HEK293 (cell line): ENCODE measurements around the gene CUL7.

ENCODE experiments used
- BCL11B ChIP-seq: fragments of 450-650 bp; formaldehyde crosslinking; IDR thresholded peaks from 2 replicates; pipeline ENCODE4 v1.5.1; 2016; ENCODE audit warnings: low read depth, missing biosample characterization, missing genetic modification characterization
- HOXA7 ChIP-seq: sonication (generic); formaldehyde crosslinking; IDR thresholded peaks from 2 replicates; pipeline ENCODE4 v1.8.1; 2022; ENCODE audit warnings: missing genetic modification reagents, borderline replicate concordance
- MEIS1 ChIP-seq: sonication (generic); formaldehyde crosslinking; IDR thresholded peaks from 2 replicates; pipeline ENCODE4 v1.8.1; 2022; ENCODE audit warnings: missing genetic modification reagents, mild to moderate bottlenecking, borderline replicate concordance
- OSR2 ChIP-seq: fragments of 450-650 bp; formaldehyde crosslinking; IDR thresholded peaks from 2 replicates; pipeline ENCODE4 v1.5.1; 2016; ENCODE audit warnings: missing biosample characterization, missing genetic modification characterization
- RBAK ChIP-seq: fragments of 450-650 bp; formaldehyde crosslinking; IDR thresholded peaks from 2 replicates; pipeline ENCODE4 v1.5.1; 2016; ENCODE audit warnings: missing biosample characterization, missing genetic modification characterization
- SP3 ChIP-seq: fragments of 450-650 bp; formaldehyde crosslinking; IDR thresholded peaks from 2 replicates; pipeline ENCODE4 v1.5.1; 2016; ENCODE audit warnings: missing biosample characterization, missing genetic modification characterization
- TRIM28 ChIP-seq: IDR thresholded peaks from 2 replicates; pipeline ENCODE4 v1.6.1; 2011; ENCODE audit warnings: low read length, control low read depth, borderline replicate concordance
- YY1 ChIP-seq: fragments of 450-650 bp; formaldehyde crosslinking; IDR thresholded peaks from 2 replicates; pipeline ENCODE4 v1.5.1; 2018; ENCODE audit warnings: missing biosample characterization, missing genetic modification characterization
- ZBTB20 ChIP-seq: fragments of 450-650 bp; formaldehyde crosslinking; IDR thresholded peaks from 2 replicates; pipeline ENCODE4 v1.5.1; 2016; ENCODE audit warnings: missing biosample characterization, missing genetic modification characterization
- ZBTB8A ChIP-seq: fragments of 450-650 bp; formaldehyde crosslinking; IDR thresholded peaks from 2 replicates; pipeline ENCODE4 v1.5.1; 2016; ENCODE audit warnings: missing biosample characterization, missing genetic modification characterization
- ZFP41 ChIP-seq: fragments of 450-650 bp; formaldehyde crosslinking; IDR thresholded peaks from 2 replicates; pipeline ENCODE4 v1.5.1; 2016; ENCODE audit warnings: missing biosample characterization, missing genetic modification characterization, borderline replicate concordance
- ZNF114 ChIP-seq: fragments of 450-650 bp; formaldehyde crosslinking; IDR thresholded peaks from 2 replicates; pipeline ENCODE4 v1.5.0; 2017; ENCODE audit warnings: missing biosample characterization, missing genetic modification characterization
- ZNF354C ChIP-seq: fragments of 450-650 bp; formaldehyde crosslinking; IDR thresholded peaks from 2 replicates; pipeline ENCODE4 v1.5.1; 2016; ENCODE audit warnings: missing biosample characterization, missing genetic modification characterization, low read depth, borderline replicate concordance
- ZNF416 ChIP-seq: fragments of 450-650 bp; formaldehyde crosslinking; IDR thresholded peaks from 2 replicates; pipeline ENCODE4 v1.5.1; 2016; ENCODE audit warnings: missing biosample characterization, missing genetic modification characterization
- ZNF473 ChIP-seq: fragments of 450-650 bp; formaldehyde crosslinking; IDR thresholded peaks from 2 replicates; pipeline ENCODE4 v1.5.1; 2017; ENCODE audit warnings: missing biosample characterization, missing genetic modification characterization
- ZNF510 ChIP-seq: fragments of 450-650 bp; formaldehyde crosslinking; IDR thresholded peaks from 2 replicates; pipeline ENCODE4 v1.5.1; 2018; ENCODE audit warnings: mild to moderate bottlenecking, missing genetic modification characterization, missing biosample characterization; ENCODE audit not compliant: insufficient replicate concordance
- ZNF514 ChIP-seq: fragments of 450-650 bp; formaldehyde crosslinking; IDR thresholded peaks from 2 replicates; pipeline ENCODE4 v1.5.1; 2016; ENCODE audit warnings: missing biosample characterization, missing genetic modification characterization
- ZNF571 ChIP-seq: fragments of 450-650 bp; formaldehyde crosslinking; IDR thresholded peaks from 2 replicates; pipeline ENCODE4 v1.5.0; 2017; ENCODE audit warnings: missing biosample characterization, missing genetic modification characterization
- ZNF621 ChIP-seq: fragments of 450-650 bp; formaldehyde crosslinking; IDR thresholded peaks from 2 replicates; pipeline ENCODE4 v1.5.1; 2017; ENCODE audit warnings: missing biosample characterization, missing genetic modification characterization
- ZNF747 ChIP-seq: fragments of 450-650 bp; formaldehyde crosslinking; IDR thresholded peaks from 2 replicates; pipeline ENCODE4 v1.5.1; 2016; ENCODE audit warnings: missing biosample characterization, missing genetic modification characterization
- TF ChIP-seq, protein P1 (sequence below): fragments of 450-650 bp; formaldehyde crosslinking; optimal IDR thresholded peaks from 2 replicates; pipeline ENCODE3; 2016; ENCODE audit warnings: missing biosample characterization, mild to moderate bottlenecking, missing genetic modification characterization
- TF ChIP-seq, protein P2 (sequence below): fragments of 450-650 bp; formaldehyde crosslinking; IDR thresholded peaks from 2 replicates; pipeline ENCODE4 v1.5.1; 2016; ENCODE audit warnings: missing biosample characterization, missing genetic modification characterization, borderline replicate concordance
- TF ChIP-seq, protein P3 (sequence below): fragments of 450-650 bp; formaldehyde crosslinking; IDR thresholded peaks from 2 replicates; pipeline ENCODE4 v1.5.1; 2016; ENCODE audit warnings: missing biosample characterization, missing genetic modification characterization
- TF ChIP-seq, protein P4 (sequence below): fragments of 450-650 bp; formaldehyde crosslinking; IDR thresholded peaks from 2 replicates; pipeline ENCODE4 v1.5.1; 2016; ENCODE audit warnings: missing biosample characterization, missing genetic modification characterization, borderline replicate concordance
- TF ChIP-seq, protein P5 (sequence below): fragments of 450-650 bp; formaldehyde crosslinking; IDR thresholded peaks from 2 replicates; pipeline ENCODE4 v1.5.1; 2016; ENCODE audit warnings: missing biosample characterization, missing genetic modification characterization
- TF ChIP-seq, protein P6 (sequence below): fragments of 450-650 bp; formaldehyde crosslinking; IDR thresholded peaks from 2 replicates; pipeline ENCODE4 v1.5.1; 2017; ENCODE audit warnings: missing biosample characterization, missing genetic modification characterization

The CUL7 gene

DNA sequence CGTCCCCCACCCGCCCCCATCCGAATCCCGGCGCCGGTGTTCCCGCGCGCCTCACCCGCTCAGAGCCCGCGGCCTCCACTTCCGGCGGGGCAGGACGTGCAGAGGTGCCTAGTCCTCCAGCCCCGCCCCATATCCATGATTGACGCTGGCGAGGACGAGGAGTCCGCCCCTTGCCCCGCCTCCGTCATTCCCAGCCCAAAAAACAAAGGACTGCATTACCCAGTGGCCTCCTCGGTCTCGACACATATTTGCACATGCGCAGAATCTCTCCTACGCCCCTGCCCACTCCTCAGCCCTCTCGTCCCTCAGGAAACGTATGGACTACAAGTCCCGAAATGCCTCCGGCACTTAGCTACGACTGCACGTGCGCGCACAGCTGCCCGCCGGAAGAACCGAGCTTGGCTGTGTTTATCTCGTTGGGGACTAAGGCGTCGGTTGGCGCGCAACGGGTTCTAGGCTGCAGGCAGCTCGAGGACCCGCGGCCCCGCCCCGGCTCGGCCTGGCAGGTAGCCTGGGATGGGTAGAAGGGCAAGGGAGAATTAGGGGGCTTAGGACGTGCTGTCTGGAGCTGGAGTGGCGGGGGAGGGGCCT, 39.7 kb downstream of the CUL7 start, which contains the start of the genes KLHDC3 and MEA1 (continued):
- peak; percentile 97 for TF ChIP-seq SP3 (tag by site-specific recombination)
- TF ChIP-seq, protein P1, sequence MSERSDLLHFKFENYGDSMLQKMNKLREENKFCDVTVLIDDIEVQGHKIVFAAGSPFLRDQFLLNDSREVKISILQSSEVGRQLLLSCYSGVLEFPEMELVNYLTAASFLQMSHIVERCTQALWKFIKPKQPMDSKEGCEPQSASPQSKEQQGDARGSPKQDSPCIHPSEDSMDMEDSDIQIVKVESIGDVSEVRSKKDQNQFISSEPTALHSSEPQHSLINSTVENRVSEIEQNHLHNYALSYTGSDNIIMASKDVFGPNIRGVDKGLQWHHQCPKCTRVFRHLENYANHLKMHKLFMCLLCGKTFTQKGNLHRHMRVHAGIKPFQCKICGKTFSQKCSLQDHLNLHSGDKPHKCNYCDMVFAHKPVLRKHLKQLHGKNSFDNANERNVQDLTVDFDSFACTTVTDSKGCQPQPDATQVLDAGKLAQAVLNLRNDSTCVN (tag by site-specific recombination) = peak; percentile 84
- TF ChIP-seq, protein P2, sequence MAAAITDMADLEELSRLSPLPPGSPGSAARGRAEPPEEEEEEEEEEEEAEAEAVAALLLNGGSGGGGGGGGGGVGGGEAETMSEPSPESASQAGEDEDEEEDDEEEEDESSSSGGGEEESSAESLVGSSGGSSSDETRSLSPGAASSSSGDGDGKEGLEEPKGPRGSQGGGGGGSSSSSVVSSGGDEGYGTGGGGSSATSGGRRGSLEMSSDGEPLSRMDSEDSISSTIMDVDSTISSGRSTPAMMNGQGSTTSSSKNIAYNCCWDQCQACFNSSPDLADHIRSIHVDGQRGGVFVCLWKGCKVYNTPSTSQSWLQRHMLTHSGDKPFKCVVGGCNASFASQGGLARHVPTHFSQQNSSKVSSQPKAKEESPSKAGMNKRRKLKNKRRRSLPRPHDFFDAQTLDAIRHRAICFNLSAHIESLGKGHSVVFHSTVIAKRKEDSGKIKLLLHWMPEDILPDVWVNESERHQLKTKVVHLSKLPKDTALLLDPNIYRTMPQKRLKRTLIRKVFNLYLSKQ (tag by site-specific recombination) = no peak
- no peak for TF ChIP-seq ZNF514 (tag by site-specific recombination)
- TF ChIP-seq, protein P3, sequence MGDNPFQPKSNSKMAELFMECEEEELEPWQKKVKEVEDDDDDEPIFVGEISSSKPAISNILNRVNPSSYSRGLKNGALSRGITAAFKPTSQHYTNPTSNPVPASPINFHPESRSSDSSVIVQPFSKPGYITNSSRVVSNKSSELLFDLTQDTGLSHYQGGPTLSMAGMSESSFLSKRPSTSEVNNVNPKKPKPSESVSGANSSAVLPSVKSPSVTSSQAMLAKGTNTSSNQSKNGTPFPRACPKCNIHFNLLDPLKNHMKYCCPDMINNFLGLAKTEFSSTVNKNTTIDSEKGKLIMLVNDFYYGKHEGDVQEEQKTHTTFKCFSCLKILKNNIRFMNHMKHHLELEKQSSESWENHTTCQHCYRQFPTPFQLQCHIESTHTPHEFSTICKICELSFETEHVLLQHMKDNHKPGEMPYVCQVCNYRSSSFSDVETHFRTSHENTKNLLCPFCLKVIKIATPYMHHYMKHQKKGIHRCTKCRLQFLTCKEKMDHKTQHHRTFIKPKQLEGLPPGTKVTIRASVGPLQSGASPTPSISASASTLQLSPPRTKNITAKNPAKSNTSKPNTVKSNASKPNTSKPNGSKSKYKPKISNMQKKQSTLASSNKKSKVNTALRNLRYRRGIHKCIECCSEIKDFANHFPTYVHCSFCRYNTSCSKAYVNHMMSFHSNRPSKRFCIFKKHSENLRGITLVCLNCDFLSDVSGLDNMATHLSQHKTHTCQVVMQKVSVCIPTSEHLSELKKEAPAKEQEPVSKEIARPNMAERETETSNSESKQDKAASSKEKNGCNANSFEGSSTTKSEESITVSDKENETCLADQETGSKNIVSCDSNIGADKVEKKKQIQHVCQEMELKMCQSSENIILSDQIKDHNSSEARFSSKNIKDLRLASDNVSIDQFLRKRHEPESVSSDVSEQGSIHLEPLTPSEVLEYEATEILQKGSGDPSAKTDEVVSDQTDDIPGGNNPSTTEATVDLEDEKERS (tag by site-specific recombination) = no peak
- no peak for TF ChIP-seq ZNF416 (tag by site-specific recombination)
- TF ChIP-seq ZFP41 (tag by site-specific recombination) = no peak
- TF ChIP-seq ZNF354C (tag by site-specific recombination) = no peak
- no peak for TF ChIP-seq ZNF114
- TF ChIP-seq TRIM28 = 0 out of 2 replicates have a peak, but pooled peaks have one; percentile 37
- TF ChIP-seq ZNF473 (tag by site-specific recombination) = no peak
- no peak for TF ChIP-seq YY1 (tag by site-specific recombination)
- no peak for TF ChIP-seq ZNF571 (tag by site-specific recombination)
- TF ChIP-seq ZNF621 (tag by site-specific recombination) = no peak
- no peak for TF ChIP-seq ZNF510
- TF ChIP-seq RBAK (tag by site-specific recombination) = no peak
- no peak for TF ChIP-seq BCL11B
- TF ChIP-seq ZBTB8A (tag by site-specific recombination) = peak; percentile 73
- no peak for TF ChIP-seq HOXA7
- TF ChIP-seq ZBTB20 (tag by site-specific recombination) = peak; percentile 79
- TF ChIP-seq, protein P4, sequence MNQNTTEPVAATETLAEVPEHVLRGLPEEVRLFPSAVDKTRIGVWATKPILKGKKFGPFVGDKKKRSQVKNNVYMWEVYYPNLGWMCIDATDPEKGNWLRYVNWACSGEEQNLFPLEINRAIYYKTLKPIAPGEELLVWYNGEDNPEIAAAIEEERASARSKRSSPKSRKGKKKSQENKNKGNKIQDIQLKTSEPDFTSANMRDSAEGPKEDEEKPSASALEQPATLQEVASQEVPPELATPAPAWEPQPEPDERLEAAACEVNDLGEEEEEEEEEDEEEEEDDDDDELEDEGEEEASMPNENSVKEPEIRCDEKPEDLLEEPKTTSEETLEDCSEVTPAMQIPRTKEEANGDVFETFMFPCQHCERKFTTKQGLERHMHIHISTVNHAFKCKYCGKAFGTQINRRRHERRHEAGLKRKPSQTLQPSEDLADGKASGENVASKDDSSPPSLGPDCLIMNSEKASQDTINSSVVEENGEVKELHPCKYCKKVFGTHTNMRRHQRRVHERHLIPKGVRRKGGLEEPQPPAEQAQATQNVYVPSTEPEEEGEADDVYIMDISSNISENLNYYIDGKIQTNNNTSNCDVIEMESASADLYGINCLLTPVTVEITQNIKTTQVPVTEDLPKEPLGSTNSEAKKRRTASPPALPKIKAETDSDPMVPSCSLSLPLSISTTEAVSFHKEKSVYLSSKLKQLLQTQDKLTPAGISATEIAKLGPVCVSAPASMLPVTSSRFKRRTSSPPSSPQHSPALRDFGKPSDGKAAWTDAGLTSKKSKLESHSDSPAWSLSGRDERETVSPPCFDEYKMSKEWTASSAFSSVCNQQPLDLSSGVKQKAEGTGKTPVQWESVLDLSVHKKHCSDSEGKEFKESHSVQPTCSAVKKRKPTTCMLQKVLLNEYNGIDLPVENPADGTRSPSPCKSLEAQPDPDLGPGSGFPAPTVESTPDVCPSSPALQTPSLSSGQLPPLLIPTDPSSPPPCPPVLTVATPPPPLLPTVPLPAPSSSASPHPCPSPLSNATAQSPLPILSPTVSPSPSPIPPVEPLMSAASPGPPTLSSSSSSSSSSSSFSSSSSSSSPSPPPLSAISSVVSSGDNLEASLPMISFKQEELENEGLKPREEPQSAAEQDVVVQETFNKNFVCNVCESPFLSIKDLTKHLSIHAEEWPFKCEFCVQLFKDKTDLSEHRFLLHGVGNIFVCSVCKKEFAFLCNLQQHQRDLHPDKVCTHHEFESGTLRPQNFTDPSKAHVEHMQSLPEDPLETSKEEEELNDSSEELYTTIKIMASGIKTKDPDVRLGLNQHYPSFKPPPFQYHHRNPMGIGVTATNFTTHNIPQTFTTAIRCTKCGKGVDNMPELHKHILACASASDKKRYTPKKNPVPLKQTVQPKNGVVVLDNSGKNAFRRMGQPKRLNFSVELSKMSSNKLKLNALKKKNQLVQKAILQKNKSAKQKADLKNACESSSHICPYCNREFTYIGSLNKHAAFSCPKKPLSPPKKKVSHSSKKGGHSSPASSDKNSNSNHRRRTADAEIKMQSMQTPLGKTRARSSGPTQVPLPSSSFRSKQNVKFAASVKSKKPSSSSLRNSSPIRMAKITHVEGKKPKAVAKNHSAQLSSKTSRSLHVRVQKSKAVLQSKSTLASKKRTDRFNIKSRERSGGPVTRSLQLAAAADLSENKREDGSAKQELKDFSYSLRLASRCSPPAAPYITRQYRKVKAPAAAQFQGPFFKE (tag by site-specific recombination) = no peak
- no peak for TF ChIP-seq OSR2 (tag by site-specific recombination)
- TF ChIP-seq, protein P5, sequence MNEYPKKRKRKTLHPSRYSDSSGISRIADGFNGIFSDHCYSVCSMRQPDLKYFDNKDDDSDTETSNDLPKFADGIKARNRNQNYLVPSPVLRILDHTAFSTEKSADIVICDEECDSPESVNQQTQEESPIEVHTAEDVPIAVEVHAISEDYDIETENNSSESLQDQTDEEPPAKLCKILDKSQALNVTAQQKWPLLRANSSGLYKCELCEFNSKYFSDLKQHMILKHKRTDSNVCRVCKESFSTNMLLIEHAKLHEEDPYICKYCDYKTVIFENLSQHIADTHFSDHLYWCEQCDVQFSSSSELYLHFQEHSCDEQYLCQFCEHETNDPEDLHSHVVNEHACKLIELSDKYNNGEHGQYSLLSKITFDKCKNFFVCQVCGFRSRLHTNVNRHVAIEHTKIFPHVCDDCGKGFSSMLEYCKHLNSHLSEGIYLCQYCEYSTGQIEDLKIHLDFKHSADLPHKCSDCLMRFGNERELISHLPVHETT (tag by site-specific recombination) = no peak
- no peak for TF ChIP-seq ZNF747 (tag by site-specific recombination)
- TF ChIP-seq MEIS1 (CRISPR knock-in tag) = no peak
- TF ChIP-seq, protein P6, sequence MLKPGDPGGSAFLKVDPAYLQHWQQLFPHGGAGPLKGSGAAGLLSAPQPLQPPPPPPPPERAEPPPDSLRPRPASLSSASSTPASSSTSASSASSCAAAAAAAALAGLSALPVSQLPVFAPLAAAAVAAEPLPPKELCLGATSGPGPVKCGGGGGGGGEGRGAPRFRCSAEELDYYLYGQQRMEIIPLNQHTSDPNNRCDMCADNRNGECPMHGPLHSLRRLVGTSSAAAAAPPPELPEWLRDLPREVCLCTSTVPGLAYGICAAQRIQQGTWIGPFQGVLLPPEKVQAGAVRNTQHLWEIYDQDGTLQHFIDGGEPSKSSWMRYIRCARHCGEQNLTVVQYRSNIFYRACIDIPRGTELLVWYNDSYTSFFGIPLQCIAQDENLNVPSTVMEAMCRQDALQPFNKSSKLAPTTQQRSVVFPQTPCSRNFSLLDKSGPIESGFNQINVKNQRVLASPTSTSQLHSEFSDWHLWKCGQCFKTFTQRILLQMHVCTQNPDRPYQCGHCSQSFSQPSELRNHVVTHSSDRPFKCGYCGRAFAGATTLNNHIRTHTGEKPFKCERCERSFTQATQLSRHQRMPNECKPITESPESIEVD (tag by site-specific recombination) = no peak
